ENCODE data around the gene STAC. TPM values are rescaled to one million over a fixed set of nuclear protein-coding genes. Genes with fewer than 3 reads are reported as not detected.
"Not testable (repeated sequence)": the region's sequence is repeated elsewhere in the genome, so short reads cannot be mapped to it uniquely, and the experiment has no call there.

Gene STAC
- total RNA-seq, 1 experiment from 2014 or later = not detected

DNA sequence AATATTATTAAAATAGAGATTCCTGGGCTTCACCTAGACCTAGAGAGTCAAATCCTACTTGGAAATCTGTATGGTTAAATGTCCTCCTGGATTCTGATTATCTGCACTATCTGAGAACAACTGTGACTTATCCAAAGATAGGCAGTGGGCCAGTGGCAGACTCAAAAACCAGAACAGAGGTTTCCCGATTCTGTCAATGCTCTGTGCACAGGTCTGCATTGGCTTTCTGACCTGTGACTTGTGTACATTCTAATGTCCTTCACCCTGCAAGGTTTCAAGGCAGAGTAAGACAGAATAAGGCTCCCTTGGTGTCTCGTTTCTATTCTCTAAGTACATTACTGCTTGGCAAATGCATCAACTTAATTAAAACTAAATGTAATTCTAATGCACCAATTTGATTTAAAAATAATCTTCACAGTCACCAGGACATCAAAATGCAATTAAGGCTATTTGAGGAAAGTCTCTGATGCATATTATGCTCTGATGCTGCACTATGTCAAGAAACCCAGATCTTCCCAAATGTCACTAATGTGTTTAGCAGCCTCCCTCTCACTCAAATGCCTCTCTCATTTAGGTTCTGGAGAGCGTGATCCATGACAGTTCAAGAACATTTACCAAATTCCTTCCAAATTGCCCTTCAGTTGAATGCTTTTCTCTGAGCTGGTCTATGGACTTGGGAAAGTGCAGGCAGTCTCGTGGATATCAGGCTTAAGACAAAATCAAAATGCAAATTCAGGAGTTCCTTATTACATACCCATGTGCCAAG is 140.1 kb downstream of the STAC start:
- DNase-seq (ENCODE audit: low spot score) = no peak

- no peak for DNase-seq (ENCODE audit: low spot score)
Measured at GRCh38 chr3:36521007-36521379, 140.7 kb downstream of the STAC start.

- DNase-seq (ENCODE audit: low spot score) = no peak
Measured at GRCh38 chr3:36524560-36524959, 144.3 kb downstream of the STAC start.

GRCh38 chr3:36525115-36525801 is 145.0 kb downstream of the STAC start:
- no peak for DNase-seq (ENCODE audit: low spot score)

DNA sequence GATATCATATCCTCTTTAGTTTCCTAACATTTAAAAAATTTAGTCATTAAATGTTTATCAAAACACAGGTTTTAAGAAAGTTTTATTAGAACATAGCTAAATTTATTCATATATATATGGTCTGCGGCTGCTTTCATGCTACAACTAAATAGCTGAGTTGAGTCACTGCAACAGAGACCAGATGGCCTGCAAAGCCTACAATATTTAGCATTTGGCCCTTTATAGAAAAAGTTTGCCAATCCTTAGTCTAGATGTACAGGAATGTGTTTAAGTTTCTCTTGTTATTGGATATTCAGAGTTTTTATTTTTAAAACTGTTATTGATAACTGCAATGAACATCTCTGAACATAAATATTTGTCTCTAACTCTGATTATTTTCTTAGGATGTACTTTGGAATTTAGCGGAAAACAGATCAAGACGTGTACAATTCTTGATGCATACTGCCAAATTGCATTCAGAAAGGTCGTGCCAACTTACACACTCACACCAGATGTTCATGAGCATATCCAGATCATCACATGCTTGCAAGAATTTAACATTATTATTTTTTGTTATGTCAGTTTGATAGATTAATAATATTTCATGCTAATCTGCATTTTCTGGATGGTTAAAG is 157.9 kb downstream of the STAC start:
- DNase-seq (ENCODE audit: low spot score) = no peak

GRCh38 chr3:36540888-36541518 is 160.7 kb downstream of the STAC start:
- DNase-seq (ENCODE audit: low spot score) = peak; percentile 28

DNA sequence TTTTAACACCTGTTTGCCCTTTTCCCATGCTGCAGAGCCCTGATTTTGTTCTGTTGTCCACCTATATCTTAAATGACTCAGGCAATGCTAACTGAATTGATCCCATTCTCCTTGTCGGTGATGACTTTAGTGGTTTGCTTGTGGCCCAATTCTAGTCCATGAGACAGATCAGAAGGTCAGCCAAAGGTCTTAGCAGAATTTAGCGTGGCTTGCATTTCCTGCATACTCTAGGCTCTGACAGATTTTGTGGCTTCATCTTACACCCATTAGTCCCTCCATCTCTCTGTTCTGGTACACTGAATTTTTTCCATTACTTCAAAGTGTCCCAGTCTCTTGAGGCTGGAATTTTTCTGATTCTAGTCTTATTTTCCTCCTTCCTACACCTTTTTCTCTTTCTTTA is 161.9 kb downstream of the STAC start:
- no peak for DNase-seq (ENCODE audit: low spot score)

GRCh38 chr3:36543276-36543997 is 163.1 kb downstream of the STAC start:
- DNase-seq (ENCODE audit: low spot score) = no peak

GRCh38 chr3:36546226-36546625 is 165.9 kb downstream of the STAC start:
- DNase-seq (ENCODE audit: low spot score) = no peak

- DNase-seq (ENCODE audit: low spot score) = no peak
Measured at GRCh38 chr3:36548712-36549111, 168.4 kb downstream of the STAC start.

DNA sequence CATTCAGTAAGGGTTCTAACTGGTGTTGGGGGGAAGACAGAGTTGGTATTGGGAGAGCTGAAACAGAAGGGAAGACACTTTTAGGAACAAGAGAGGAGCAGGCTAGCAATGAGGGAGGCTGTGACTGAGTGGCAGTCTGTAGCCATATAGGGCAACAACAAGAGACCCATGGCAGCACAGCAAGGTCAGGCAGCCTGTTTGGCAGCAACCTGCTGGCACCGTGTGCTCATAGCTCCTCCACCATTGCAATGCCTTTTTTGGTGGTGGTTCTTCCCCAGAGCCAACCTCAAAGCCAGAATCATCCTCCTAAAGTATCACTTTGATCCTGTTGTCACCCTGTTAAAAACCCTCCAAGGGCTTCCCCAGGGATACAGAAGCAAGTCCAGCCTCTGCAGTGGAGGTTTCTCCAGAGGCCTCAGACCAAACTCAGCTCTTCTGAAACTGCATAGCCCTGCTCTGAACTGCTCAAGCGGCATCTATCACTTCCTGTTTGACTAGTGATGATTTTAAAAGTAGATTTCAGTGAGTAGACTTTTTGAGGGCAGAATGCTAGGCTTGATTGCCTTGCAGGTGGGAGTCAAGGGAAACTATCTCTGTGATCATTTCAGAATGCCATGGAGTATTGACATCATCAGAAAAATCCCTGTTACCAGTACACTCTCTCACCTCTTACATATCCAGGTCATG is 176.9 kb downstream of the STAC start:
- DNase-seq (ENCODE audit: low spot score) = no peak

- no peak for DNase-seq (ENCODE audit: low spot score)
Measured at GRCh38 chr3:36557708-36558421, 177.6 kb downstream of the STAC start.

GRCh38 chr3:36558961-36559360 is 178.7 kb downstream of the STAC start:
- DNase-seq (ENCODE audit: low spot score) = no peak

- no peak for DNase-seq (ENCODE audit: low spot score)
Measured at GRCh38 chr3:36560685-36561084, 180.4 kb downstream of the STAC start.

- no peak for DNase-seq (ENCODE audit: low spot score)
Measured at GRCh38 chr3:36561601-36562000, 181.3 kb downstream of the STAC start.

GRCh38 chr3:36562945-36563344 is 182.6 kb downstream of the STAC start:
- no peak for DNase-seq (ENCODE audit: low spot score)

DNA sequence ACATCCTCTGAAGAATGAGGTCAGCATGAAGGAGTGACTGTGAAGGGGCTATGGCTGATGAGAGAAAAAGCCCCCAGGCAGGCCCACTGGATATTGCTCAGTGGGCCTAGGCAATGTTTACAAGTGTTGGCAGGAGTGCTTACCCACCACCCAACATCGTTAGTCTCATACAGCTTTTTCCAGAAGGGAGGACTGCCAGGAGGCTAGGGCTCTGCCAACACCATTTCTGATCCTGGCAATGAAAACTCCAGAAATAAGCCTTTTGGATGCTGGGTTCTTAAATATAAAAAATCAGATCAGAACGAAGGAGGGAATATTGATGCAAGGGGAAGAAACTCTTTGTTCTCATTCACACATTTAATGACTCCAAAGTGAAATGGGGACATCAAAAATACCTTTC is 194.9 kb downstream of the STAC start:
- no peak for DNase-seq (ENCODE audit: low spot score)

DNA sequence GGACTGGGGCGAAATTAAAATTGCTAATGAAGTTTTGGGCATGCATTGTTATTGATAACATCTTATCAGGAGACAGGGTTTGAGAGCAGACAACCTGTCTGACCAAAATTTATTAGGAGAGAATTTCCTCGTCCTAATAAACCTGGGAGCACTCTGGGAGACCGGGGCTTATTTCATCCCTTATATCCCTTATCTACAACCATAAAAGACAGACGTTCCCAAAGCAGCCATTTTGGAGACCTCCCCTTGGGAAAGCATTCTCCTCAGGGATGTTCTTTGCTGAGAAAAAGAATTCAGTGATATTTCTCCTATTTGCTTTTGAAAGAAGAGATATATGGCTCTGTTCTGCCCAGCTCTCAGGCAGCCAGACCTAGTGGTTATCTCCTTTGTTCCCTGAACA is 198.1 kb downstream of the STAC start:
- DNase-seq (ENCODE audit: low spot score) = not testable (repeated sequence)

DNA sequence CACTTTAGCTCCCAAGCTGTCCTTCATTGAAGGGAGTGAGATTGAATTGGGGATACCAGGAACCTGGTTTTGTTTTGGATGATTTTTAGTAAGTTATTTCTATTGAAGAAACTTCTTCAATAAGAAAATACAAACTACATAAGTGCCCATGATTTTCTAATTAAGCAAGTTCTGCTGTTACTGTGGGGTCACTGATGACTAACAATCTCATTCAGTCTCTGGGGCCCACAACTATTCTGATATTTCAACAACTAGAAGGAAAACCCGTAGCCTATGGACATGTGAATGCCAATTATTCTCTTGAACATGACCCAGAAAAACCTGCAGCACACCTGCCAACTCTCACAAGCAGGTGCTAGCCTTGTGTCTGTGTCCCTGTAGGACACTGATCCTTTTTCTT is 199.4 kb downstream of the STAC start:
- DNase-seq (ENCODE audit: low spot score) = no peak

- no peak for DNase-seq (ENCODE audit: low spot score)
Measured at GRCh38 chr3:36580716-36581115, 200.4 kb downstream of the STAC start.

All from HT-29 (cell line).